ENCODE data around the gene HES4.

The HES4 gene

GRCh38 chr1:965526-966134 is 34.3 kb downstream of the HES4 start:
- no peak for DNase-seq

GRCh38 chr1:964691-965525 is 35.0 kb downstream of the HES4 start:
- no peak for DNase-seq

GRCh38 chr1:963746-964525 is 36.0 kb downstream of the HES4 start:
- DNase-seq: no peak

- no peak for DNase-seq
Measured at GRCh38 chr1:963301-963651, 36.6 kb downstream of the HES4 start.

- DNase-seq: no peak
Measured at GRCh38 chr1:962381-963300, 37.3 kb downstream of the HES4 start.

- DNase-seq: no peak
Measured at GRCh38 chr1:961132-961669, 38.7 kb downstream of the HES4 start.

- no peak for DNase-seq
Measured at GRCh38 chr1:960363-961131, 39.4 kb downstream of the HES4 start, which contains the start of gene KLHL17. Gene KLHL17 (plus strand): TSS chr1:960584. CDS start chr1:960694, 110 bp downstream.

- DNase-seq: no peak
Measured at GRCh38 chr1:959731-960362, 40.0 kb downstream of the HES4 start.

- peak; percentile 63 for DNase-seq
Measured at GRCh38 chr1:958823-959730, 40.8 kb downstream of the HES4 start, which contains the start of gene NOC2L. Gene NOC2L (minus strand): TSS chr1:959256. CDS start chr1:959240, 16 bp downstream.

- DNase-seq: no peak
Measured at GRCh38 chr1:956636-957035, 43.3 kb downstream of the HES4 start.

- no peak for DNase-seq
Measured at GRCh38 chr1:955474-955873, 44.4 kb downstream of the HES4 start.

- no peak for DNase-seq
Measured at GRCh38 chr1:954927-955326, 45.0 kb downstream of the HES4 start.

GRCh38 chr1:953524-954320 is 46.2 kb downstream of the HES4 start:
- DNase-seq: no peak

GRCh38 chr1:952603-953002 is 47.3 kb downstream of the HES4 start:
- no peak for DNase-seq

- no peak for DNase-seq
Measured at GRCh38 chr1:952201-952600, 47.7 kb downstream of the HES4 start.

GRCh38 chr1:951364-951763 is 48.5 kb downstream of the HES4 start:
- DNase-seq: no peak

- no peak for DNase-seq
Measured at GRCh38 chr1:950881-951280, 49.0 kb downstream of the HES4 start.

- no peak for DNase-seq
Measured at GRCh38 chr1:950268-950667, 49.6 kb downstream of the HES4 start.

Measured in NCI-H1092 treated with DMSO at 0.1 percent for 48 hours (cell line).